Measurements from ENCODE around the gene LRRFIP2.

DNA sequence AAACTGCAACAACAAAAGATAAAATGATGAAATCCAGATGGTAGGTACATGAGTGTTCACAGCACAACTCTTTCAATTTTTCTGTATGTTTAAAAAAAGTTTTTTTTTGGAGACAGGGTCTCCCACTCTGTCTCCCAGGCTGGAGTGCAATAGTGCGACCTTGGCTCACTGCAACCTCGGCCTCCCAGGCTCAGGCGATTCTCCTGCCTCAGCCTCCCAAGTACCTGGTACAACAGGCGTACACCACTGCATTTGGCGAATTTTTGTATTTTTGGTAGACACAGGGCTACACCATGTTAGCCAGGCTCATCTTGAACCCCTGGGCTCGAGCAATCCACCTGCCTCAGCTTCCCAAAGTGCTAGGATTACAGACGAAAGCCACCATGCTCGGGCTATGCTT lies 18.6 kb downstream of the LRRFIP2 start:
- TF ChIP-seq, protein P1, sequence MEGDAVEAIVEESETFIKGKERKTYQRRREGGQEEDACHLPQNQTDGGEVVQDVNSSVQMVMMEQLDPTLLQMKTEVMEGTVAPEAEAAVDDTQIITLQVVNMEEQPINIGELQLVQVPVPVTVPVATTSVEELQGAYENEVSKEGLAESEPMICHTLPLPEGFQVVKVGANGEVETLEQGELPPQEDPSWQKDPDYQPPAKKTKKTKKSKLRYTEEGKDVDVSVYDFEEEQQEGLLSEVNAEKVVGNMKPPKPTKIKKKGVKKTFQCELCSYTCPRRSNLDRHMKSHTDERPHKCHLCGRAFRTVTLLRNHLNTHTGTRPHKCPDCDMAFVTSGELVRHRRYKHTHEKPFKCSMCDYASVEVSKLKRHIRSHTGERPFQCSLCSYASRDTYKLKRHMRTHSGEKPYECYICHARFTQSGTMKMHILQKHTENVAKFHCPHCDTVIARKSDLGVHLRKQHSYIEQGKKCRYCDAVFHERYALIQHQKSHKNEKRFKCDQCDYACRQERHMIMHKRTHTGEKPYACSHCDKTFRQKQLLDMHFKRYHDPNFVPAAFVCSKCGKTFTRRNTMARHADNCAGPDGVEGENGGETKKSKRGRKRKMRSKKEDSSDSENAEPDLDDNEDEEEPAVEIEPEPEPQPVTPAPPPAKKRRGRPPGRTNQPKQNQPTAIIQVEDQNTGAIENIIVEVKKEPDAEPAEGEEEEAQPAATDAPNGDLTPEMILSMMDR (conservative IDR thresholded peaks at IDR 0.05; ENCODE audit: low read length): no peak
- TF ChIP-seq EZH2phosphoT487 (IDR thresholded peaks at IDR 0.05; ENCODE audit: borderline replicate concordance): no peak

Data from Loucy (cell line).